ENCODE results near the gene GAS7. TPM values are rescaled to one million over a fixed set of nuclear protein-coding genes. Genes with fewer than 3 reads are reported as not detected.

Gene GAS7
- total RNA-seq, 1 donor from 2014 or later, result 72.7 TPM

- TF ChIP-seq CTCF (conservative IDR thresholded peaks at IDR 0.05), result no peak
- no peaks in the 10 kb centered on the region for H3K9me3 Mint-ChIP-seq
- H3K27me3 Mint-ChIP-seq (ENCODE audit: low read depth), result no peaks in the 10 kb centered on the region
- peak overlapping the region; percentile 63 for H3K27ac Mint-ChIP-seq (ENCODE audit: unreplicated experiment)
- peaks cover 5% of the 10 kb centered on the region for H3K36me3 Mint-ChIP-seq (ENCODE audit: low read depth)
- no peak for DNase-seq (ENCODE audit: low read depth, low spot score)
- H3K4me3 Mint-ChIP-seq, result no peak overlapping the region
- H3K4me1 Mint-ChIP-seq, result peaks cover 70% of the 10 kb centered on the region
These were observed 166.1 kb downstream of the GAS7 start for GRCh38 chr17:10032118-10032852.

GRCh38 chr17:10031606-10032005 is 166.8 kb downstream of the GAS7 start:
- Mint-ChIP-seq H3K36me3 (ENCODE audit: low read depth) (peaks cover 7% of the 10 kb centered on the region), H3K27ac (ENCODE audit: unreplicated experiment) (no peak overlapping the region), H3K4me1 (peaks cover 69% of the 10 kb centered on the region), H3K27me3 (ENCODE audit: low read depth) (no peaks in the 10 kb centered on the region), H3K9me3 (no peaks in the 10 kb centered on the region), H3K4me3 (peak overlapping the region; percentile 24)
- no peak for TF ChIP-seq CTCF (conservative IDR thresholded peaks at IDR 0.05)
- no peak for DNase-seq (ENCODE audit: low read depth, low spot score)

- Mint-ChIP-seq H3K27ac (ENCODE audit: unreplicated experiment) (peak overlapping the region; percentile 29), H3K9me3 (no peaks in the 10 kb centered on the region), H3K27me3 (ENCODE audit: low read depth) (no peaks in the 10 kb centered on the region), H3K4me3 (peak overlapping the region; percentile 24), H3K36me3 (ENCODE audit: low read depth) (peaks cover 7% of the 10 kb centered on the region), H3K4me1 (peaks cover 71% of the 10 kb centered on the region)
- no peak for DNase-seq (ENCODE audit: low read depth, low spot score)
- TF ChIP-seq CTCF (conservative IDR thresholded peaks at IDR 0.05), result no peak
These were observed 167.3 kb downstream of the GAS7 start for GRCh38 chr17:10031127-10031526.

- Mint-ChIP-seq H3K4me1 (peaks cover 64% of the 10 kb centered on the region), H3K4me3 (no peak overlapping the region), H3K27me3 (ENCODE audit: low read depth) (no peaks in the 10 kb centered on the region), H3K27ac (ENCODE audit: unreplicated experiment) (no peak overlapping the region), H3K9me3 (no peaks in the 10 kb centered on the region), H3K36me3 (ENCODE audit: low read depth) (peaks cover 5% of the 10 kb centered on the region)
- DNase-seq (ENCODE audit: low read depth, low spot score), result no peak
- TF ChIP-seq CTCF (conservative IDR thresholded peaks at IDR 0.05), result no peak
These were observed 169.3 kb downstream of the GAS7 start for GRCh38 chr17:10029129-10029528.

- Mint-ChIP-seq H3K4me1 (peaks cover 41% of the 10 kb centered on the region), H3K9me3 (no peaks in the 10 kb centered on the region), H3K4me3 (peak overlapping the region; percentile 36), H3K27ac (ENCODE audit: unreplicated experiment) (no peak overlapping the region), H3K36me3 (ENCODE audit: low read depth) (peaks cover 5% of the 10 kb centered on the region), H3K27me3 (ENCODE audit: low read depth) (no peaks in the 10 kb centered on the region)
- no peak for DNase-seq (ENCODE audit: low read depth, low spot score)
- TF ChIP-seq CTCF (conservative IDR thresholded peaks at IDR 0.05), result no peak
These were observed 172.2 kb downstream of the GAS7 start for GRCh38 chr17:10025976-10026901.

Measured in neural crest cell (in vitro differentiated cells).